Raji (cell line): ENCODE measurements around the gene TOR1B.

Source experiments
- POLR2A ChIP-seq: IDR thresholded peaks from 2 replicates; pipeline ENCODE4 v1.6.1; 2011; ENCODE audit warnings: low read depth, low read length, control low read depth; ENCODE audit not compliant: insufficient read depth

The TOR1B gene

GRCh38 chr9:129850821-129851550, 48.0 kb downstream of the TOR1B start:
- no peak for TF ChIP-seq POLR2A

- no peak for TF ChIP-seq POLR2A
Observed at GRCh38 chr9:129851821-129852220, 48.8 kb downstream of the TOR1B start.

- TF ChIP-seq POLR2A, result no peak
Observed at GRCh38 chr9:129852579-129852978, 49.6 kb downstream of the TOR1B start.

GRCh38 chr9:129853614-129854013, 50.6 kb downstream of the TOR1B start:
- TF ChIP-seq POLR2A, result no peak

- TF ChIP-seq POLR2A, result no peak
Observed at GRCh38 chr9:129854588-129855110, 51.7 kb downstream of the TOR1B start.

GRCh38 chr9:129857207-129857606, 54.2 kb downstream of the TOR1B start:
- no peak for TF ChIP-seq POLR2A

- TF ChIP-seq POLR2A, result no peak
Observed at GRCh38 chr9:129858167-129858962, 55.4 kb downstream of the TOR1B start.
